D721Med (cell line): ENCODE results near the gene CHTOP.

Source experiments
- DNase-seq: peaks from one replicate; pipeline ENCODE4 v3.0.0; 2011; ENCODE audit warnings: low spot score; ENCODE audit not compliant: insufficient read length
- FAIRE-seq: peaks from 2 replicates; lab custom pipeline; 2011; peaks lifted over from hg19 to GRCh38; lab: Jason Lieb, UNC
- TF ChIP-seq, protein P1 (sequence below): IDR thresholded peaks from 2 replicates; pipeline ENCODE4 v1.5.1; 2012; ENCODE audit warnings: mild to moderate bottlenecking, control low read depth; ENCODE audit not compliant: insufficient read depth; ENCODE audit errors: missing control alignments

CHTOP gene

DNA sequence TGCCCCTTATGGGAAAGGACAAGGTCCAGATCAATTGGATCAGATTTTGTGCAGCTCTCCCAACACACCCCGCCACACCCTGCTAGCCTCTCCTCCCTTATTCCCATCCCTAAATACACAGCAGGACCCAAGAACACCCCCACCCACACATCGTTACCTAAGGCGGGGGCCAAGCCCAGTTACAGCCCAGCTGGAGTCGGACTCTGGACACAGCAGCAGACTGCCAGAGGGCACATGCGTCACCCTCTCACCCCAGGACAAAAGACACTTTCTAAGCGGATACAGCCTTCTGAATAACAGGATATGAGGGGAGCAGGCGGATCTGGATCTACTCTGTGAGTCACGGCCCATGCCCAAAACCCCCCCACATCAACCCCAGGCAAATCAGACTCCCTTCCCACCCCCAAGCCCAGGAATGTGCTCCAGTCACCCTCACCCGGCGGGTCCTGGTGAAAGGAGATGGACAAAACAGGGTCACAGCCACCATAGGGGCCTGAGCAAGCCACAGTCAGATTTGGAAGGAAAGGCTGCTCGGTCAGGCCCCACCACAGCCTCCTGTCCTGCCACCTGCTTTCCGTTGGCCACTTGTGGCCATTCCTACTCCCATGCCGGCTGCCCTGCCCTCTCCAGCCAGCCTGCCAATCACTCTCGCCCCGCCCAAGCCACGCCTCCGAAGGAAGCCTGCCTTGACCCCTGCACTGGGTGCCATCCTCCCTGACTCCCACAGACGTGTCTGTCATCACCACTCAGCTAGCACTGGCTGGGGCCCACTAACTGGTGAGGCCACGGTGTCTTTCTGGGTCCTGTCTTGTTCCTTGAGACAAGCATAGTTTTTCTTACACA is 24.9 kb upstream of the CHTOP start:
- FAIRE-seq = no peak
- DNase-seq = no peak
- TF ChIP-seq, protein P1, sequence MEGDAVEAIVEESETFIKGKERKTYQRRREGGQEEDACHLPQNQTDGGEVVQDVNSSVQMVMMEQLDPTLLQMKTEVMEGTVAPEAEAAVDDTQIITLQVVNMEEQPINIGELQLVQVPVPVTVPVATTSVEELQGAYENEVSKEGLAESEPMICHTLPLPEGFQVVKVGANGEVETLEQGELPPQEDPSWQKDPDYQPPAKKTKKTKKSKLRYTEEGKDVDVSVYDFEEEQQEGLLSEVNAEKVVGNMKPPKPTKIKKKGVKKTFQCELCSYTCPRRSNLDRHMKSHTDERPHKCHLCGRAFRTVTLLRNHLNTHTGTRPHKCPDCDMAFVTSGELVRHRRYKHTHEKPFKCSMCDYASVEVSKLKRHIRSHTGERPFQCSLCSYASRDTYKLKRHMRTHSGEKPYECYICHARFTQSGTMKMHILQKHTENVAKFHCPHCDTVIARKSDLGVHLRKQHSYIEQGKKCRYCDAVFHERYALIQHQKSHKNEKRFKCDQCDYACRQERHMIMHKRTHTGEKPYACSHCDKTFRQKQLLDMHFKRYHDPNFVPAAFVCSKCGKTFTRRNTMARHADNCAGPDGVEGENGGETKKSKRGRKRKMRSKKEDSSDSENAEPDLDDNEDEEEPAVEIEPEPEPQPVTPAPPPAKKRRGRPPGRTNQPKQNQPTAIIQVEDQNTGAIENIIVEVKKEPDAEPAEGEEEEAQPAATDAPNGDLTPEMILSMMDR = no peak

DNA sequence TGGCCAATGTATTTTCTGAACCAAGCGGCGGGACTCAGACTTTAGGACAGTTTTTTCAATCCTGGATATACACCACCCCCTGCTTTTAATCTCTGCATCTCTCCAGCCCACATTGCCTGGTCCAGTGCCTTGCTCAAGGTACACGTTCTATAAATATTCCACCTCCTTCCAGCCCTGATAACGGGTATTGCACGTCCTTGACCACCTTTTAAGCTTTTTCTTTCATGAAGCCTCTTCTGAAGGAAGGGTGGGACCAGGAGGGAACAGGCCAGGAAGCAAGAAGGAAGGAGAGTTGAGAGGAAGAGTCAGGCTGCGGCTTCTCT is 24.3 kb upstream of the CHTOP start:
- FAIRE-seq (no peak), DNase-seq (no peak)
- TF ChIP-seq, protein P1 = no peak

DNA sequence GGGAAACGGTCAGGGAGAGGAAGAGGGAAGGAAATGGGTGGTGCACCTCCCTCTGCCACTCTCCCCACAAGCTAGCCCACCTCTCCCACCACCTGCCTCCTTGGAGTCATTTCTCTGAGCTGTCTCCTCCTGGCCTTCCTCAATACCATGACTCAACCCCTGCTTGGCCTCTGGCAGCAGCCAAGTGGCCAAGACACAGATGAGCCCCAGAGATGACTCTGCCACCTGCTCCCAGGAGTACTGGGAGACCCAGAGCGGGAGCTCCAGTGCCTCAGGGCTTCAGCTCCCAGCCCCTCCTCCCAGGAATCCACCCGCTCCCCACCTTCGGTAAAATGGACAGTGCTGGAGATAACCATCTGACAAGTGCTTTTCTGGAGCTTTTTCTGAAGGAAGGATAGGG is 23.5 kb upstream of the CHTOP start:
- TF ChIP-seq, protein P1 = no peak
- DNase-seq (no peak), FAIRE-seq (no peak)

DNA sequence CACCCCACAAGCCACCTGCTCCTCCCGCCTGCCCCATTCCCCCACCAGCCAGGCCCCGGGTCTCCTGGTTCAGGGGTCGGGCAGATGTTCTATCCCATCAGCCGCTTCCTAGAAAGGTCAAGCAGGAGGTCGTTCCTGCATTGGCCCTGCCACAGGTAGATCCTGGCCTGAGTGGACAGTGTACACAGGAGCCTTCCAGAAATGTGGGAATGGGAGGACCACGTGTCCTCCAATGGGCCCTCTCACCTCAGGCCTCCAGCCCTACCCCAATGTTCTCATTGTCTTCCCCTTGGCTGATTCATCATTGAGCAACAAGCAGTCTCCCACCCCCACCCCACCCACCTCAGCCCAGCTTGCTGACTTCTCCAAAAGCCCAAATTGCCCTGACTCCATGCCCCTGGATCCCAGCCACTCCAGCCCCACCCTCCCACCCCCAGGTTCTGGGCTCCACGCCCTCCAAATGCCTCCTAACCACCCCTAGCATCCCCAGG is 23.0 kb upstream of the CHTOP start:
- TF ChIP-seq, protein P1 = no peak
- FAIRE-seq = no peak
- no peak for DNase-seq

DNA sequence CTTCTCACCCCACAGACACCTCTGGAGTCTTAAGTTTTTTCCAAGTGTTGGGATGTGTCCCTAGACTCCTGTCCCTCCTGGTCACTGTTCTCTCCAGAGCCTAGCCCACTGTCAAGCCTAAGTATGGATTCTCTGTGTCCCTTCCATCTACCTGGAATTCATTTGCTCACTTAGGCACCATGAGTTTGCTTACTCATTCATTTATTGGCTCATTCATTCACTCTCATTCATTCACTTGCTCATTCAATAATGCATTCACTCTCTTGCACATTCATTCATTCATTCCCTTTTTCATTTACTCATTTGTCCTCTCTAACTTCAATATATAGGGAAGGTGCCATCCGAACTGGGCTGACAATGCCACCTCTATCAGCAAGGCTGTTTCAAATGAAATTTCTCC is 22.5 kb upstream of the CHTOP start:
- no peak for DNase-seq
- no peak for FAIRE-seq
- TF ChIP-seq, protein P1 = no peak

DNA sequence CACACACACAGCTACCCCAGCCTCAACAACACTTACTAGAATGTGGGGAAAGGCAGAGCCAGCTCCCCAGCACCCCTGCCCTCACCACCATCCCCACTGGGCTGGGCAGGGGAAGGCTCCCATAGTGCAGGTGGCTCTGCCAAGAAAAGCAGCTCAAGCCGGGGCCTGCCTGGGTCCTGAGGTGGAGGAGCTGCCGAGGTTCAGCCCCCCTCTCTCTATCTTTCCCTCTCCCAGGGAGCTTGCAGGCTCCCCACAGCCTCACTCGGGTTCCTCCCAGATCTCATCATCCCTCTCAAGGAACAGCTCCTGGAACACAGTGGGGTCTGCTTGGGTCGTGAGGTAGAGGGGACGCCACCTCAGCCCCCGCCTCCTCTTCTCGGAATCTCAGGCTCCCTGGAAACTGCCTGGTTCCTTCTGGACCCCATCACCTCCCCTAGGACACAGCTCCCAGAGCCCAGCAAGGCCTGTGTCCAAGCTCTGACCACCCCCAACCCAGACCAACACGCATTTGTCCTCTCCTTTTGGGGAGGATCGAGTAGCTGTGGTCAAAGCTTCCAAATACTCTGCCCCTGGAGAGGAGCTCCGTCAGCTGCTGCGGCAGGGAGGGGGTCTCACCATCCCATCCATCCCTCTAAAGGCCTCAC is 21.6 kb upstream of the CHTOP start:
- DNase-seq = no peak
- TF ChIP-seq, protein P1 = no peak
- FAIRE-seq = no peak
